Stomach (tissue), 4 donors: Measurements from ENCODE around the gene TXLNG.

Source experiments
- EP300 ChIP-seq: sonication (generic); formaldehyde crosslinking; IDR thresholded peaks from one replicate; pipeline ENCODE4 v1.6.1; 2017; ENCODE audit warnings: antibody characterized with exemption
- TF ChIP-seq, protein P1 (sequence below), 7 experiments: fragments of 450-650 bp in 4 of 7; fragments of 200-600 bp in 3 of 7; sonication (generic) in 3 of 7; IDR thresholded peaks; one replicate each; pipeline ENCODE4 v1.5.1; 2016 to 2019; ENCODE audit warnings: antibody characterized with exemption in 7 of 7, control low read depth in 2 of 7, mild to moderate bottlenecking in 1 of 7

DNA sequence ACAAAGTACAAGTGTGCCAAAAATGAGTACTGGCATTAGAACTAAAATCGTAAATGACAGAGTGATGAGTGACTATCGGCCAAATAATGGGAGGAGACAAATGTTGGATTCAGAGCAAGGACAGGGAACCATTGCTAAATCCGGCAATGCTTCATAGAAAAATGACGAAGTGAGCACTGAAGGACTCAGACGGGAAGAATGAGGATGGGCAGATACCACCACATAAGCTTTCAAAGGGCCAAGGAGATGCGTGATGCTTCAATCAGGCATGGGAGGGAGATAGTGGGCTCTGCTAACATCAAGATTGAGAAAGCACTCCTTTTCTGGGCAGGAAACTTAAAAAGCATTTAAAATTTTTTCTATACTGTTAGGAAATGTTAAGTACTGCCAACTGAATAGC, 62.3 kb downstream of the TXLNG start:
- TF ChIP-seq, protein P1, sequence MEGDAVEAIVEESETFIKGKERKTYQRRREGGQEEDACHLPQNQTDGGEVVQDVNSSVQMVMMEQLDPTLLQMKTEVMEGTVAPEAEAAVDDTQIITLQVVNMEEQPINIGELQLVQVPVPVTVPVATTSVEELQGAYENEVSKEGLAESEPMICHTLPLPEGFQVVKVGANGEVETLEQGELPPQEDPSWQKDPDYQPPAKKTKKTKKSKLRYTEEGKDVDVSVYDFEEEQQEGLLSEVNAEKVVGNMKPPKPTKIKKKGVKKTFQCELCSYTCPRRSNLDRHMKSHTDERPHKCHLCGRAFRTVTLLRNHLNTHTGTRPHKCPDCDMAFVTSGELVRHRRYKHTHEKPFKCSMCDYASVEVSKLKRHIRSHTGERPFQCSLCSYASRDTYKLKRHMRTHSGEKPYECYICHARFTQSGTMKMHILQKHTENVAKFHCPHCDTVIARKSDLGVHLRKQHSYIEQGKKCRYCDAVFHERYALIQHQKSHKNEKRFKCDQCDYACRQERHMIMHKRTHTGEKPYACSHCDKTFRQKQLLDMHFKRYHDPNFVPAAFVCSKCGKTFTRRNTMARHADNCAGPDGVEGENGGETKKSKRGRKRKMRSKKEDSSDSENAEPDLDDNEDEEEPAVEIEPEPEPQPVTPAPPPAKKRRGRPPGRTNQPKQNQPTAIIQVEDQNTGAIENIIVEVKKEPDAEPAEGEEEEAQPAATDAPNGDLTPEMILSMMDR (IDR thresholded peaks at IDR 0.05): no peak
- TF ChIP-seq EP300: no peak
